ENCODE data around the gene SLFN12L. TPM values are rescaled to one million over a fixed set of nuclear protein-coding genes. Genes with fewer than 3 reads are reported as not detected.
A peak's percentile ranks its signal among the peaks of the same experiment; 100 is the strongest.

SLFN12L gene
- total RNA-seq, 1 experiment from 2014 or later: 1.4 TPM

DNA sequence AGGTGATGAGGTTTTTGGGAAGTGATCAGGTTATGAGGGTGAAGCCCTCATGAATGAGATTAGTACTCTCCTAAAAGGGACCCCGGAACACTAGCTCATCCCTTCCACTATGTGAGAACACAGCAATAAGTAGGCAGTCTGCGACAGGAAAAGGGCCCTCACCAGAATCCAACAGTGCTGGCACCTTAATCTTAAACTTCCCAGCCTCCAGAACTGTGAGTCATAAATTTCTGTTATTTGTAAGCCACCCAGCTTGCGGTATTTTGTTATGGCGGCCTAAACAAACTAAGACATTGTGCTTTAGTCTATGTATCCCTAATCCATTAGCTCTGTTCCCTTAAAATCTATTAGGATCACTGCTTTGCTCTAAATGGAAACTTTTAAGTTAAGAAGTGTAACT is 113.7 kb downstream of the SLFN12L start:
- Histone ChIP-seq H3K27me3 (replicated peaks) (no peaks in the 10 kb centered on the region), H3K4me1 (replicated peaks) (peaks cover 11% of the 10 kb centered on the region), H3K27ac (peak overlapping the region; percentile 5; the same call in 1 of the 2 replicates), H3K4me3 (no peak overlapping the region), H3K36me3 (peaks cover 78% of the 10 kb centered on the region), H3K9me3 (replicated peaks) (no peaks in the 10 kb centered on the region)
- DNase-seq (ENCODE audit: low read depth in 1 of 2, low spot score in 2 of 2): peak in 1 of 2 experiments; percentile 67

Other genes with a start within 250 kb of the SLFN12L start
- 13.9 and 29.1 TPM in 2 replicates for gene SLFN11, start 164.1 kb downstream of the SLFN12L start, total RNA-seq (2014; rRNA removed; shearing (Covaris generic))
- gene SLFN12, start 105.2 kb downstream of the SLFN12L start, total RNA-seq (2014; rRNA removed; shearing (Covaris generic)): 56.1 and 65.4 TPM in 2 replicates
- 0.68 and 1.0 TPM in 2 replicates for gene SLFN13, start 88.9 kb downstream of the SLFN12L start, total RNA-seq (2014; rRNA removed; shearing (Covaris generic))
- not detected in 2 replicates for gene SLFN14, start 23.1 kb upstream of the SLFN12L start, total RNA-seq (2014; rRNA removed; shearing (Covaris generic))
- gene PEX12, start 40.9 kb upstream of the SLFN12L start, total RNA-seq (2014; rRNA removed; shearing (Covaris generic)): 4.8 and 5.8 TPM in 2 replicates
- gene AP2B1, start 49.6 kb upstream of the SLFN12L start, total RNA-seq (2014; rRNA removed; shearing (Covaris generic)): 76.0 and 109 TPM in 2 replicates
- 0.16 and 0.22 TPM in 2 replicates for gene RASL10B, start 194.0 kb upstream of the SLFN12L start, total RNA-seq (2014; rRNA removed; shearing (Covaris generic))
- not detected in 2 replicates for gene GAS2L2, start 215.6 kb upstream of the SLFN12L start, total RNA-seq (2014; rRNA removed; shearing (Covaris generic))
- gene C17orf50, start 223.2 kb upstream of the SLFN12L start, total RNA-seq (2014; rRNA removed; shearing (Covaris generic)): not detected in 2 replicates